SK-N-MC (cell line): ENCODE data around the gene COMMD1.

Experiments
- EZH2 ChIP-seq: fragments of 200-600 bp; sonication (generic); IDR thresholded peaks from one replicate; pipeline ENCODE4 v1.6.1; 2017; ENCODE audit warnings: antibody characterized with exemption
- POLR2AphosphoS5 ChIP-seq: IDR thresholded peaks from 2 replicates; pipeline ENCODE4 v1.6.1; 2012; ENCODE audit warnings: mild to moderate bottlenecking, low read depth, low read length, borderline replicate concordance

- TF ChIP-seq POLR2AphosphoS5: no peak
- no peak for TF ChIP-seq EZH2
Observed at GRCh38 chr2:61926531-61927477, 21.3 kb downstream of the COMMD1 start.
